Parathyroid adenoma (tissue), 2 donors: Measurements from ENCODE around the gene C2orf80.

Experiments
- H2AFZ ChIP-seq: fragments of 300-600 bp; sonication (generic); one replicate; pipeline ENCODE4 v1.7.0; 2017; ENCODE audit warnings: antibody characterized with exemption, mild to moderate bottlenecking
- H3K27ac ChIP-seq: fragments of 300-600 bp; sonication (generic); one replicate; pipeline ENCODE4 v1.7.0; 2017
- H3K27me3 ChIP-seq: fragments of 300-600 bp; sonication (generic); one replicate; pipeline ENCODE4 v1.7.0; 2017; ENCODE audit warnings: low read length; ENCODE audit not compliant: control insufficient read depth, insufficient read depth
- H3K36me3 ChIP-seq: fragments of 300-600 bp; sonication (generic); one replicate; pipeline ENCODE4 v1.7.0; 2017; ENCODE audit warnings: low read length; ENCODE audit not compliant: control insufficient read depth, insufficient read depth
- H3K4me1 ChIP-seq: fragments of 300-600 bp; sonication (generic); one replicate; pipeline ENCODE4 v1.7.0; 2017; ENCODE audit warnings: control low read depth
- H3K4me2 ChIP-seq: fragments of 300-600 bp; sonication (generic); one replicate; pipeline ENCODE4 v1.7.0; 2017; ENCODE audit warnings: low read length
- H3K4me3 ChIP-seq: fragments of 300-600 bp; sonication (generic); one replicate; pipeline ENCODE4 v1.7.0; 2017; ENCODE audit warnings: low read depth, low read length
- H3K79me2 ChIP-seq: fragments of 300-600 bp; sonication (generic); one replicate; pipeline ENCODE4 v1.7.0; 2017; ENCODE audit warnings: control low read depth
- H3K9ac ChIP-seq: fragments of 300-600 bp; sonication (generic); one replicate; pipeline ENCODE4 v1.7.0; 2017; ENCODE audit warnings: mild to moderate bottlenecking
- H3K9me3 ChIP-seq: fragments of 300-600 bp; sonication (generic); one replicate; pipeline ENCODE4 v1.7.0; 2017; ENCODE audit warnings: low read length; ENCODE audit not compliant: control insufficient read depth
- TF ChIP-seq, protein P1 (sequence below): fragments of 300-600 bp; sonication (generic); IDR thresholded peaks from one replicate; pipeline ENCODE4 v1.7.0; 2017; ENCODE audit warnings: antibody characterized with exemption, mild to moderate bottlenecking
- donor health status: primary hyperparathyroidism.

Gene C2orf80

DNA sequence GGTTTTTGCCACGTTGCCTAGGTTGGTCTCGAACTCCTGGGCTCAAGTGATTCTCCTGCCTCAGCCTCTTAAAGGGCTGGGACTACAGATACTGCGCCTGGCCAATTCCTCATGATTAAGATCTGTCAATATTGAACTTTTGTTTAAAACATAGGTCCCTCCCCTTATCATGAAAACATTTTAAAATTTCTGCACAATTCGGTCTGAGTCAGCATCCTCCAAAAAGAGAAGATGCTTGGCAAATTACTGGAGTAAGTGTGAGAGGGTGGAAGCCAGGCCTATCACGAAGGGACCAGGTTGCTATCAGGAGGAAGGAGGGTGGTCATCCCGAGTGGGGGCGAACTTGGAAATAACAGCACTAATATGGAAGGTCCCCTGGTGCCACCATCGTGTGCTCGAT, 15.7 kb downstream of the C2orf80 start:
- no peaks in the 10 kb centered on the region for H3K9me3 ChIP-seq
- H3K9ac ChIP-seq = no peak overlapping the region
- no peaks in the 10 kb centered on the region for H3K27me3 ChIP-seq
- H3K79me2 ChIP-seq = no peaks in the 10 kb centered on the region
- no peak overlapping the region for H3K4me3 ChIP-seq
- H3K27ac ChIP-seq = no peak overlapping the region
- no peaks in the 10 kb centered on the region for H3K4me1 ChIP-seq
- no peak overlapping the region for H2AFZ ChIP-seq
- TF ChIP-seq, protein P1, sequence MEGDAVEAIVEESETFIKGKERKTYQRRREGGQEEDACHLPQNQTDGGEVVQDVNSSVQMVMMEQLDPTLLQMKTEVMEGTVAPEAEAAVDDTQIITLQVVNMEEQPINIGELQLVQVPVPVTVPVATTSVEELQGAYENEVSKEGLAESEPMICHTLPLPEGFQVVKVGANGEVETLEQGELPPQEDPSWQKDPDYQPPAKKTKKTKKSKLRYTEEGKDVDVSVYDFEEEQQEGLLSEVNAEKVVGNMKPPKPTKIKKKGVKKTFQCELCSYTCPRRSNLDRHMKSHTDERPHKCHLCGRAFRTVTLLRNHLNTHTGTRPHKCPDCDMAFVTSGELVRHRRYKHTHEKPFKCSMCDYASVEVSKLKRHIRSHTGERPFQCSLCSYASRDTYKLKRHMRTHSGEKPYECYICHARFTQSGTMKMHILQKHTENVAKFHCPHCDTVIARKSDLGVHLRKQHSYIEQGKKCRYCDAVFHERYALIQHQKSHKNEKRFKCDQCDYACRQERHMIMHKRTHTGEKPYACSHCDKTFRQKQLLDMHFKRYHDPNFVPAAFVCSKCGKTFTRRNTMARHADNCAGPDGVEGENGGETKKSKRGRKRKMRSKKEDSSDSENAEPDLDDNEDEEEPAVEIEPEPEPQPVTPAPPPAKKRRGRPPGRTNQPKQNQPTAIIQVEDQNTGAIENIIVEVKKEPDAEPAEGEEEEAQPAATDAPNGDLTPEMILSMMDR = no peak
- H3K36me3 ChIP-seq = no peaks in the 10 kb centered on the region
- H3K4me2 ChIP-seq = no peak overlapping the region

DNA sequence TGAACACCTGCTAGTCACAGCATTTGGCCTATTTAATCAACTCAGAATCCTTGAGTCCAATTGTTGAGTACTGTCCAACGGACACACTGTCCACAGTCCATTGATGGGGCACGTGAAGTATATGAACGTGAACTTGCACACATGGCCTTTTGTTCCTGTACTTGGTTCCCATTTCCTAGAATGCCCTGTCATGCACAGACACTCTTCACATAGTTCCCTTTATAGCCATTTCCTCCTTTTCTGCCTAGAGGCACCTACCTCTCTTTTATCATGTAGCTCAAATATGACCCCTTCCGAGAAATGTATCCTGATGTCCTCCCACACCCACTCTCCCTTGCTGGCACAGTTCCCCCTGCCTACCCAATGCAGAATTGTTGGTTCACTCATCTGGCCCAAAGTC, 17.7 kb downstream of the C2orf80 start:
- Histone ChIP-seq H3K4me1 (no peaks in the 10 kb centered on the region), H3K27ac (no peak overlapping the region)
- TF ChIP-seq, protein P1 = no peak

DNA sequence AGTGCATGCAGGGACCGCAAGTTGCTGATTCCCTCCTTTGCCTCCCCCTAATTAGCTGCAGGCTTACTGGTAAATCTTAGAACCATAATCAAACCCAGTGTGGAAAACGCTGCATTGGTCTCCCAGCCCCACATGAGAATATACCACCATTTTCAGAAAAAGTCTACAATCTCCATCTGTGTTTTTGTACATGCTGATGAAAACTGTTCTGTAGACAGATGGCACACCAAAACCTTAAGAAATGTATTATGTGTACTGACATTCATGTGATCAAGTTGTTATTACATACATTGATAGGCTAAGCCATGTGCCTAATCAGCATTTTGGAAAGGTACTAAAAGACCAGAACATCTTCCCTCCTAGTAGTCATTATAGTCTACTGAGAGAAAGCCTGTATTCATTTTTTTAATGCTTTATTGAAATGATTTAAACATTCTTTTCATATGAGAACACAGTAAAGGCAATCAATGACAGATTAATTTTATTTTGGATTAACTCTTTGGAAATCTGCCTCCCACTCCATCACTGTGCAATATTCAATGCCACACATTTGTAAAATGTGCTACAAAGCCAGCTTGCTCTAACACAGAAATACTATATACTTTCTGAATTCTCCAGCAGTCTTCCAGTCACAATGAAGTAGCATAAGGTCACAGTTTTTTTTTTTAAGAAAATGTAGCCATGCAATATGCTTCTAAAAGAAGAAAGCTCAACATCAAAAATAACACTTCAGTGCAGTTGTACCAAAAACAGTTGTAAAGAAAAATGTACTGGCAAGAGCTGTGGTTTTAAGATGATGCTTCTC, 24.7 kb downstream of the C2orf80 start:
- no peaks in the 10 kb centered on the region for H3K9me3 ChIP-seq
- no peaks in the 10 kb centered on the region for H3K4me1 ChIP-seq
- no peaks in the 10 kb centered on the region for H3K79me2 ChIP-seq
- no peak overlapping the region for H3K9ac ChIP-seq
- no peaks in the 10 kb centered on the region for H3K27me3 ChIP-seq
- TF ChIP-seq, protein P1 = no peak
- H3K4me3 ChIP-seq = no peak overlapping the region
- H2AFZ ChIP-seq = no peak overlapping the region
- no peaks in the 10 kb centered on the region for H3K36me3 ChIP-seq
- H3K27ac ChIP-seq = no peak overlapping the region
- no peak overlapping the region for H3K4me2 ChIP-seq

More for the DNA sequence above, 17.7 kb downstream of the C2orf80 start:
- Histone ChIP-seq H3K27me3 (no peaks in the 10 kb centered on the region), H2AFZ (no peak overlapping the region), H3K9ac (no peak overlapping the region), H3K9me3 (no peaks in the 10 kb centered on the region), H3K79me2 (no peaks in the 10 kb centered on the region), H3K4me3 (no peak overlapping the region), H3K4me2 (no peak overlapping the region), H3K36me3 (no peaks in the 10 kb centered on the region)

DNA sequence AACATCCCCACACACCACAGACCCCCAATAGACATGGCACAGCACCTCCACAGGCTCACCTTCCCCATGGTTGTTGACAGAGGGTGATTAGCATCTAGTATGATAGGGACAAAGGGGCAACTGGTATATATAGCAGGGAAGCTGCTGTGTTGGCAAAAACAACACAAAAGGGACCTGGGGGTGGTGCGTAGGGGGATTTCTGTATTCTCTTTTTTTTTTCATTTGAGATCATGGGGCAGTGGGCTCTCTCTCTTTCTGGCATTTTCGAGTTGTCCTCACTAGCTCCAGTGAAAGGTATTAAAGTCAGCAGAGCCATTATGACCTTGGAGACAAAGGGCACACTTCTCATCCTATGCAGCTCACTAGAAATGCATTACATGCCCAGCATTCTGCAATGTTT, 26.3 kb downstream of the C2orf80 start, which contains the start of gene CRYGA:
Gene CRYGA, minus strand, starts transcription at position 101 of the 400 bp plus-strand sequence. Its CDS starts 33 bp downstream, at position 68.
- H2AFZ ChIP-seq = no peak within 1 kb of the TSS
- no peaks in the 10 kb centered on the region for H3K9me3 ChIP-seq
- H3K9ac ChIP-seq = no peak within 1 kb of the TSS
- no peaks in the 10 kb centered on the region for H3K27me3 ChIP-seq
- no peaks in the 10 kb centered on the region for H3K4me1 ChIP-seq
- H3K4me2 ChIP-seq = no peak within 1 kb of the TSS
- no peaks in the 10 kb centered on the region for H3K79me2 ChIP-seq
- H3K27ac ChIP-seq = no peak within 1 kb of the TSS
- TF ChIP-seq, protein P1 = no peak
- H3K36me3 ChIP-seq = no peaks in the 10 kb centered on the region
- H3K4me3 ChIP-seq = no peak within 1 kb of the TSS

DNA sequence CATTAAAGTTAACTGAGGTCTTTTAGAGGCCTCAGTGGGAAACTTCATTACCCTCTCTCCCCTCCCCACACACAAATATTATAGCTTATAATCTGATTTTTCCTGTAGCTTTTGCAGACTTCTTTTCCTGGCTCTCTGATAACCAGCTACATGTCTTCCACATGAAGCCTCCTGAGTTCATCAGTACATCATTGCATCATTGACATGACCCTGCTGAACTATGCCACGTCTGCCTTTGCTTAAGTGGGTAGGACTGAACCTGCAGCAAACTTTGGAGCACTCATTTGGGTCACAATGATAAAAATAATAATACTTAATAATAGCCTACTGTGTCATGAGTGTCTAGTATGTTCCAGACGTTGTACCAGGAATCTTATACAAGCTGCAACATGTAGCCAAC, 33.4 kb downstream of the C2orf80 start:
- TF ChIP-seq, protein P1 = no peak
- H3K4me3 ChIP-seq = no peak overlapping the region
- no peak overlapping the region for H3K27ac ChIP-seq
- no peaks in the 10 kb centered on the region for H3K4me1 ChIP-seq
- H3K27me3 ChIP-seq = no peaks in the 10 kb centered on the region
- no peaks in the 10 kb centered on the region for H3K9me3 ChIP-seq
- no peak overlapping the region for H2AFZ ChIP-seq
- no peaks in the 10 kb centered on the region for H3K36me3 ChIP-seq
- H3K9ac ChIP-seq = no peak overlapping the region
- no peak overlapping the region for H3K4me2 ChIP-seq
- no peaks in the 10 kb centered on the region for H3K79me2 ChIP-seq
